Measurements from ENCODE around the gene ABHD8. TPM values are rescaled to one million over a fixed set of nuclear protein-coding genes. Genes with fewer than 3 reads are reported as not detected.

ABHD8 gene
- total and polyA plus RNA-seq, 2 experiments from 2014 or later, result 5.5 to 16.5 TPM

DNA sequence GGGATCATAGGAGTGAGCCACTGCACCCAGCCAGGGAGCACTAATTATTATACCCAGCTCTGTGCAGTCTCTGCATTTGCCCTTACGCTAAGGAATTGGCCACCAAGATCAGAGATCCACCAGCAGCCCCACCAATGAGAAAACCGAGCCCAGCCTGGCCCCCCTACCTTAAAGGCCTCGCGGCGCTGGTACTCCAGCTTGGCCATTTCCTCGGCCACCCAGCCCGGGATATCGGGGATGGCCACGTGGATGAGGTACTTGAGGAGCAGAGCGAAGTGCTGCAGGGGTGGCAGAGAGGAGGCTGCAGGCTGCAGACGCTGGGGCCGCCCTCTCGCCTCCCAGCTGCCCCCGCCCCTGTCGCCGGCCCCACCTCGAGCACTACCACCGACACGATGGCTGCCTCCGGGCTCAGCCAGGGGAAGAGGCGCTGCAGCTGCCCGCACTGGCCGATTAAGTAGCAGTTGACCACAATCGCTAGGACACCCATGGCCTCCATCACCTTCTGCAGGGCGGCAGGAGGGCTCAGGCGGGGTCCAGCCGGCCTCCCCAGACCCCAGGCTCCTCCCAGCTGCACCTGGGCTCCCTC, 23.9 kb upstream of the ABHD8 start (continued):
- no peak for TF ChIP-seq ZNF462 (CRISPR knock-in tag; IDR thresholded peaks at IDR 0.05)
- TF ChIP-seq, protein P1, sequence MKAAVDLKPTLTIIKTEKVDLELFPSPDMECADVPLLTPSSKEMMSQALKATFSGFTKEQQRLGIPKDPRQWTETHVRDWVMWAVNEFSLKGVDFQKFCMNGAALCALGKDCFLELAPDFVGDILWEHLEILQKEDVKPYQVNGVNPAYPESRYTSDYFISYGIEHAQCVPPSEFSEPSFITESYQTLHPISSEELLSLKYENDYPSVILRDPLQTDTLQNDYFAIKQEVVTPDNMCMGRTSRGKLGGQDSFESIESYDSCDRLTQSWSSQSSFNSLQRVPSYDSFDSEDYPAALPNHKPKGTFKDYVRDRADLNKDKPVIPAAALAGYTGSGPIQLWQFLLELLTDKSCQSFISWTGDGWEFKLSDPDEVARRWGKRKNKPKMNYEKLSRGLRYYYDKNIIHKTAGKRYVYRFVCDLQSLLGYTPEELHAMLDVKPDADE (IDR thresholded peaks at IDR 0.05), result no peak
- no peak for TF ChIP-seq EZH2 (IDR thresholded peaks at IDR 0.05; ENCODE audit: low read depth, unreplicated experiment)
- TF ChIP-seq EZH2phosphoT487 (IDR thresholded peaks at IDR 0.05; ENCODE audit: unreplicated experiment), result no peak
- TF ChIP-seq ZNF114 (CRISPR knock-in tag; IDR thresholded peaks at IDR 0.05), result no peak
- TF ChIP-seq JUNB (IDR thresholded peaks at IDR 0.05; ENCODE audit: unreplicated experiment), result no peak
- TF ChIP-seq NANOG (IDR thresholded peaks at IDR 0.05; ENCODE audit: borderline replicate concordance), result no peak
- TF ChIP-seq ZNF331 (CRISPR knock-in tag; IDR thresholded peaks at IDR 0.05; ENCODE audit: low read depth), result no peak
- no peak for TF ChIP-seq STAT1 (IDR thresholded peaks at IDR 0.05; ENCODE audit: unreplicated experiment)
